RWPE2 (cell line): ENCODE measurements around the gene IBTK.
"Not testable (repeated sequence)": the region's sequence is repeated elsewhere in the genome, so short reads cannot be mapped to it uniquely, and the experiment has no call there.

ENCODE experiments used
- ATAC-seq: fragments of 200-7000 bp; cut with Tn5 transposase; 3 replicates; pipeline ENCODE4 v1.9.1; 2021; ENCODE audit warnings: low read depth
- DNase-seq: peaks from one replicate; pipeline ENCODE4 v3.0.0-alpha.2; 2020; ENCODE audit warnings: low spot score
- H3K27ac ChIP-seq: fragments of 450-650 bp; 2 replicates; pipeline ENCODE4 v1.5.1; 2017; ENCODE audit warnings: mild to moderate bottlenecking; ENCODE audit not compliant: poor library complexity, severe bottlenecking
- H3K27me3 ChIP-seq: fragments of 250-450 bp; sonication (Bioruptor Pico); 2 replicates; pipeline ENCODE4 v1.5.1; 2021; ENCODE audit warnings: mild to moderate bottlenecking, moderate library complexity; ENCODE audit not compliant: insufficient read depth, poor library complexity, severe bottlenecking
- H3K36me3 ChIP-seq: fragments of 250-450 bp; sonication (Bioruptor Pico); 2 replicates; pipeline ENCODE4 v1.5.1; 2020; ENCODE audit warnings: low read depth, mild to moderate bottlenecking, moderate library complexity
- H3K4me1 ChIP-seq: fragments of 250-450 bp; sonication (Bioruptor Pico); 2 replicates; pipeline ENCODE4 v1.5.1; 2021; ENCODE audit warnings: mild to moderate bottlenecking, moderate library complexity; ENCODE audit not compliant: insufficient read depth, poor library complexity, severe bottlenecking
- H3K4me3 ChIP-seq: fragments of 250-450 bp; sonication (Bioruptor Pico); 2 replicates; pipeline ENCODE4 v1.5.1; 2021; ENCODE audit warnings: mild to moderate bottlenecking, moderate library complexity; ENCODE audit not compliant: severe bottlenecking
- H3K9me3 ChIP-seq: fragments of 250-450 bp; sonication (Bioruptor Pico); 2 replicates; pipeline ENCODE4 v1.5.1; 2021; ENCODE audit warnings: mild to moderate bottlenecking, moderate library complexity; ENCODE audit not compliant: severe bottlenecking
- CTCF ChIP-seq: fragments of 450-650 bp; IDR thresholded peaks from one replicate; pipeline ENCODE4 v1.5.1; 2017; ENCODE audit warnings: mild to moderate bottlenecking, moderate library complexity; ENCODE audit not compliant: poor library complexity, severe bottlenecking

Gene IBTK

GRCh38 chr6:82169138-82169876, 78.2 kb downstream of the IBTK start:
- no peak overlapping the region for H3K27ac ChIP-seq
- DNase-seq, result no peak

GRCh38 chr6:82166493-82166892, 81.1 kb downstream of the IBTK start:
- no peak for TF ChIP-seq CTCF
- Histone ChIP-seq H3K27me3 (no peaks in the 10 kb centered on the region), H3K4me3 (no peak overlapping the region), H3K27ac (no peak overlapping the region), H3K9me3 (no peaks in the 10 kb centered on the region), H3K36me3 (peaks cover 32% of the 10 kb centered on the region), H3K4me1 (no peaks in the 10 kb centered on the region)
- no peak for DNase-seq
- no peak for ATAC-seq

More at GRCh38 chr6:82169138-82169876, 78.2 kb downstream of the IBTK start:
- Histone ChIP-seq H3K36me3 (peaks cover 57% of the 10 kb centered on the region), H3K9me3 (no peaks in the 10 kb centered on the region), H3K4me1 (no peaks in the 10 kb centered on the region), H3K4me3 (no peak overlapping the region), H3K27me3 (no peaks in the 10 kb centered on the region)
- no peak for ATAC-seq
- no peak for TF ChIP-seq CTCF

- no peaks in the 10 kb centered on the region for H3K27me3 ChIP-seq
- H3K4me1 ChIP-seq, result no peaks in the 10 kb centered on the region
- no peaks in the 10 kb centered on the region for H3K9me3 ChIP-seq
- H3K36me3 ChIP-seq, result no peaks in the 10 kb centered on the region
- no peak for TF ChIP-seq CTCF
- DNase-seq (no peak), ATAC-seq (no peak)
- no peak overlapping the region for H3K27ac ChIP-seq
- H3K4me3 ChIP-seq, result no peak overlapping the region
These were observed 87.1 kb downstream of the IBTK start for GRCh38 chr6:82160255-82160990.

- not testable (repeated sequence) for H3K9me3 ChIP-seq, H3K36me3 ChIP-seq, DNase-seq, H3K27me3 ChIP-seq, H3K4me3 ChIP-seq, ATAC-seq, H3K4me1 ChIP-seq, H3K27ac ChIP-seq
These were observed 94.8 kb downstream of the IBTK start for GRCh38 chr6:82152786-82153185.

DNA sequence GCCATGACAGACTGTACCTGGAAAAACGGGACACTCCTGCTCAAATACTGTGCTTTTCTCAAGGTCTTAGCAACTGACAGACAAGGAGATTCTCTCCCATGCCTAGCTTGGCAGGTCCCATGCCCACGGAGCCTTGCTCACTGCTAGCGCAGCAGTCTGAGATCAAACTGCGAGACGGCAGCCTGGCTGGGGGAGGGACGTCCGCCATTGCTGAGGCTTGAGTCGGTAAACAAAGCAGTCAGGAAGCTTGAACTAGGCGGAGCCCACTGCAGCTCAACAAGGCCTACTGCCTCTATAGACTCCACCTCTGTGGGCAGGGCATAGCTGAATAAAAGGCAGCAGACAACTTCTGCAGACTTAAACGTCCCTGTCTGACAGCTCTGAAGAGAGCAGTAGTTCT, 96.4 kb downstream of the IBTK start:
- H3K9me3 ChIP-seq, DNase-seq, H3K4me3 ChIP-seq, ATAC-seq, H3K27ac ChIP-seq, H3K4me1 ChIP-seq, H3K36me3 ChIP-seq, H3K27me3 ChIP-seq: not testable (repeated sequence)
